ENCODE data around the gene C2orf92. TPM values are rescaled to one million over a fixed set of nuclear protein-coding genes. Genes with fewer than 3 reads are reported as not detected.
A peak's percentile ranks its signal among the peaks of the same experiment; 100 is the strongest.

The C2orf92 gene
- total RNA-seq, 2 experiments from 2014 or later, result 4.5 to 4.8 TPM

DNA sequence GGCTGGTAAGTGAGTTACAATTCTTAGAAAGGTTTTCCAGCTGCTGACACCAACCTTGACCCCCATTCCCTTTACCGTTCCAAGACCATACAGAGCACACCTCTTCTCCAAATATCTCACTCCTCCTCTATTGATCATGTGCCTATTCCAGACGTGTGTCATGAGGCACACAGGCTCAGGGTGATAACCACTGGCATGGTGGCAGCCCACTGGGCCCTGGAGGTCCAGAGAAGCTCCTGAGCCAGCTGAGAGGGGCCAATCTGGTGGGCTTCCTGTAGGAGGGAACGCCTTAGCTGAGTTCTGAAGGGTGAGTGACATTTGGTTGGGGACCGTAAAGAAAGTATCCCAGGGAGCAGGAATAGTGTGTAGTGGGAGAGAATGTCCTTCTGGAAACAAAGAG lies 72.2 kb downstream of the C2orf92 start:
- H3K4me3 Mint-ChIP-seq, result peak overlapping the region; percentile 14
- ChIA-PET POLR2A (interaction anchor here (1.7 to 4.4 kb wide), 3 partner anchors 14 to 28 kb away, joined by 5 to 26 read pairs (median 12); partner anchors contain the start of gene ZAP70), CTCF (interaction anchor here (0.6 to 4.6 kb wide), 12 partner anchors 9 to 206 kb away, joined by 3 to 37 read pairs (median 8); partner anchors contain the start of gene ZAP70)
- peak overlapping the region; percentile 79 for H3K27ac Mint-ChIP-seq
- H3K27me3 Mint-ChIP-seq, result no peaks in the 10 kb centered on the region
- intact Hi-C loops (cut with micrococcal nuclease), result loop anchor here (1.0 kb wide), 1 partner anchor 28 kb away; the partner anchor contains the start of gene ZAP70
- no peak for DNase-seq
- H3K4me1 Mint-ChIP-seq (ENCODE audit: low read depth), result peaks cover 53% of the 10 kb centered on the region
- H3K9me3 Mint-ChIP-seq, result no peaks in the 10 kb centered on the region
- H3K36me3 Mint-ChIP-seq, result peaks cover 32% of the 10 kb centered on the region

DNA sequence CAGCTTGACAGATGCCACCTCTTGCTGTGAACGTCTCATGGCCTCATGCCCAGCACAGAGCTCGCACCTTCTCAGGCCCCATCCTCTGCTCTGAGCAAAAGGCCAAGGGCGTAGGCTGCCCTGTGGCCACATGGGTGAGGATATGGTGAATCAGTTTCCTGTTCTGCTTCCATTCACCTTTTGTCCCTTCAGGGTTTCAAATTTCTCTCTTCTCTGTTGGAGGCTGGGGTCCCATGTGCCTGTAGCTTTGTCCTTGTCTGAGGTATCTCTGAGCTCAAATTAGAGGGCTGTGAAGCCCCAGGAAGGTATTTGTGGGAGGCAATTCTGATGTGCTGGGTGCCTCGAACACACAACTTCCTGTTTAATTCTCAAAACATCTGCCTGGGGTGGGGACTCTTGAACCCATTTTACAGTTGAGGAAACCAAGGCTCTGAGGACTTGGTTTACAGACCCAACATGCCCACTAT lies 72.9 kb downstream of the C2orf92 start:
- intact Hi-C loops (cut with micrococcal nuclease), result loop anchor here (1.0 kb wide), 1 partner anchor 29 kb away; the partner anchor contains the start of gene ZAP70
- peaks cover 59% of the 10 kb centered on the region for H3K4me1 Mint-ChIP-seq (ENCODE audit: low read depth)
- peak overlapping the region; percentile 79 for H3K27ac Mint-ChIP-seq

DNA sequence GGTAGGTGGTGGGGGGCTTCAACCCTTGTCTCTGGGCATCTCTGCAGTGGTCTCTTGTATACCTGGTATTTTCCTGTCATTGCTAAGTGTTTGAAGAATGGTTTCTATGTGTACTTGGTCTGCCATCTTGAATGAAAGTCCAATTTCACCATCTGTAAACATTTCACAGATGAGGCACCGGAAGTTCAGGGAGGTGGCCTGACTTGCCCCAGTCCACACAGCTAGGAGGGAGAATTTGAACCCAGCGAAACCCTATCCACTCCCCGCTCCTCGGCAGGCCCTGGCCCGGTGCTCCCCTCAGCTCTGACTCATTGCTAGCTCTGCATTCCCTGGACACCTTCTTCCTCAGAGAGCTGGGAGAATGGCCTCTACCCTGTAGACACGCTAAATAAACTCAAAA lies 74.4 kb downstream of the C2orf92 start:
- CTCF ChIA-PET, result interaction anchor here (0.8 to 2.5 kb wide), 6 partner anchors 31 to 641 kb away, joined by 3 to 10 read pairs (median 5); no protein-coding TSS in a partner anchor
- intact Hi-C loops (cut with micrococcal nuclease), result no loop called here
- POLR2A ChIA-PET, result interaction anchor here (1.1 to 4.4 kb wide), 3 partner anchors 7 to 81 kb away, joined by 3 to 26 read pairs (median 4); partner anchors contain the start of gene ZAP70

More for the DNA sequence above, 72.9 kb downstream of the C2orf92 start:
- DNase-seq, result peak; percentile 70
- POLR2A ChIA-PET, result interaction anchor here (1.1 to 4.4 kb wide), 4 partner anchors 14 to 32 kb away, joined by 3 to 26 read pairs (median 8); partner anchors contain the start of gene ZAP70
- CTCF ChIA-PET, result interaction anchor here (1.2 to 4.6 kb wide), 7 partner anchors 15 to 151 kb away, joined by 3 to 37 read pairs (median 26); partner anchors contain the start of gene ZAP70
- H3K36me3 Mint-ChIP-seq, result peaks cover 28% of the 10 kb centered on the region
- no peaks in the 10 kb centered on the region for H3K27me3 Mint-ChIP-seq
- no peak overlapping the region for H3K4me3 Mint-ChIP-seq
- no peaks in the 10 kb centered on the region for H3K9me3 Mint-ChIP-seq

DNA sequence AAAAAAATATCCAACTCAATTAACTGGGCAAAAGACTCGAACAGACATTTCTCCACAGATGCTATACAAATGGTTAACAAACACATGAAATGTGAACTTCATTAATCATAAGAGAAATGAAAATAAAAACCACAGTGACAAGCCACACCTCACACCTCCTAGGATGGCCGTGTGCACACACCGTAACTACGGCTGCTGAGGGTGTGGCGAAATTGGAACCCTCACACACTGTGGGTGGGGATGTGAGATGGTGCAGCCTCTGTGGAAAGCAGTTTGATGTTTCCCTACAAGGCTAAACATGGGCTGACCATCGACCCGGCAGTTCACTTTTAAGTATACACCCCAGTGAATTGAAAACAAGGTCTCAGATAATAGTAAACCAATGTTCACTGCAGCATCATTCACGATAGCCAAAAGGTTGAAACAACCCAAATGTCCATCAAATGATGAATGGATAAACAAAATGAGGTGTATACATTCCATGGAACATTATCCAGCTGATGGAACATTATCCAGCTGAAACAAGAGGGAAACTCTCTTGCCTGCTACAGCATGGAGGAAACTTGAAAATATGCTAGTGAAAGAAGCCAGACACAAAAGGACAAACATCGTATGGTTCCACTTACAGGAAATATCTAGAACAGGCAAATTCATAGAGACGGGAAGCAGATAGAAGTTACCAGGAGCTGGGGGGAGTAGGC lies 76.1 kb downstream of the C2orf92 start:
- Mint-ChIP-seq H3K4me3 (no peak overlapping the region), H3K27ac (peak overlapping the region; percentile 34), H3K36me3 (peaks cover 12% of the 10 kb centered on the region), H3K27me3 (no peaks in the 10 kb centered on the region), H3K4me1 (ENCODE audit: low read depth) (peaks cover 64% of the 10 kb centered on the region), H3K9me3 (no peaks in the 10 kb centered on the region)
- intact Hi-C loops (cut with micrococcal nuclease), result loop anchor here (1.0 to 5.0 kb wide), 3 partner anchors 27 to 98 kb away; partner anchors contain the start of genes ACTR1B and COX5B
- POLR2A ChIA-PET, result interaction anchor here (1.0 kb wide), 1 partner anchor 33 kb away, joined by 3 read pairs; the partner anchor contains the start of gene ZAP70
- CTCF ChIA-PET, result interaction anchor here (0.6 to 3.5 kb wide), 5 partner anchors 36 to 155 kb away, joined by 3 to 53 read pairs (median 7); no protein-coding TSS in a partner anchor
- peak; percentile 77 for DNase-seq

More for the DNA sequence above, 74.4 kb downstream of the C2orf92 start:
- Mint-ChIP-seq H3K27ac (no peak overlapping the region), H3K36me3 (peaks cover 18% of the 10 kb centered on the region), H3K4me1 (ENCODE audit: low read depth) (peaks cover 66% of the 10 kb centered on the region), H3K27me3 (no peaks in the 10 kb centered on the region), H3K4me3 (no peak overlapping the region), H3K9me3 (no peaks in the 10 kb centered on the region)
- no peak for DNase-seq

DNA sequence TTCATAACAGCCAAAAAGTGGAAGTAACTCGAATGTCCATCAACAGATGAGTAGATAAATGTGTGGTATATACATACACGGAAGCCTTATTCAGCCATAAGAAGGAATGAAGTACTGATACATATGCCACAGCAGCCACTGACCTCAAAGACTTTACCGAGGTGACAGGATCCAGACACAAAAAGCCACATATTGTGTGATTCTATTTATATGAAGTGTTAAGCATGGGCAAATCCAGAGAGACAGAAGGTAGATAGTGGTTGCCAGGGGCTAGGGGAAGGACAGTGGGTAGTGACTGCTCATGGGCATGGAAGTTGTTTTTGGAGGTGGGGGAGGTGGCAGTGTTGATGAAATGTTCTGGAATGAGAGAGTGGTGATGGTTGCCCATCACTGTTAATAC lies 77.8 kb downstream of the C2orf92 start:
- peaks cover 47% of the 10 kb centered on the region for H3K4me1 Mint-ChIP-seq (ENCODE audit: low read depth)
- intact Hi-C loops (cut with micrococcal nuclease), result loop anchor here (5.0 kb wide), 2 partner anchors 85 to 100 kb away; partner anchors contain the start of genes ACTR1B and COX5B
- H3K4me3 Mint-ChIP-seq, result no peak overlapping the region
- POLR2A ChIA-PET, result no interaction called here
- H3K36me3 Mint-ChIP-seq, result peaks cover 4% of the 10 kb centered on the region
- CTCF ChIA-PET, result interaction anchor here (0.9 to 3.5 kb wide), 7 partner anchors 30 to 157 kb away, joined by 3 to 53 read pairs (median 10); partner anchors contain the start of genes ACTR1B and ZAP70
- DNase-seq, result peak; percentile 24
- no peaks in the 10 kb centered on the region for H3K27me3 Mint-ChIP-seq
- H3K9me3 Mint-ChIP-seq, result no peaks in the 10 kb centered on the region
- no peak overlapping the region for H3K27ac Mint-ChIP-seq

DNA sequence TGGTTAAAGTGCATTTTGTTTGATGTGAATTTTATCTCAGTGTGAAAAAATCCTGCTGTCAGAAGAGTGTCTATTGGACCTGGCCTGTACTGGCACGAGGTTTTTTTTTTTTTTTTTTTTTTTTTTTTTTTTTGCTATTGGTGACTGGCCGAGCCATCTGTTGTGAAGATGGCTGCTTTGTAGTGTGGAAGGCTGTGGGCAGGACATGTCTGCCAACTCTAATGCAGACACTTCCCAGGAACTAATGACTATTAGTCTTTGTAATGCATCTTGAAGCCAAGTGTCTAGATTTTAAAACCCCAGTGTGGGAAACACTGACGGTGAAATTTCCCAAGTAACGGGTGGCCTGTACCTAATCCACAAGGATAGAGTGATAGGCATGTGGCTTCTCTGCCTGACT lies 78.2 kb downstream of the C2orf92 start:
- Mint-ChIP-seq H3K9me3 (no peaks in the 10 kb centered on the region), H3K4me3 (no peak overlapping the region), H3K27ac (no peak overlapping the region), H3K27me3 (no peaks in the 10 kb centered on the region), H3K4me1 (ENCODE audit: low read depth) (peaks cover 43% of the 10 kb centered on the region), H3K36me3 (peaks cover 4% of the 10 kb centered on the region)
- DNase-seq, result peak; percentile 3
- intact Hi-C loops (cut with micrococcal nuclease), result loop anchor here (1.0 to 5.0 kb wide), 4 partner anchors 37 to 100 kb away; partner anchors contain the start of genes ACTR1B and COX5B
- POLR2A ChIA-PET, result no interaction called here
- CTCF ChIA-PET, result interaction anchor here (0.6 to 3.5 kb wide), 17 partner anchors 7 to 1214 kb away, joined by 3 to 53 read pairs (median 6); partner anchors contain the start of genes ACTR1B and ZAP70

DNA sequence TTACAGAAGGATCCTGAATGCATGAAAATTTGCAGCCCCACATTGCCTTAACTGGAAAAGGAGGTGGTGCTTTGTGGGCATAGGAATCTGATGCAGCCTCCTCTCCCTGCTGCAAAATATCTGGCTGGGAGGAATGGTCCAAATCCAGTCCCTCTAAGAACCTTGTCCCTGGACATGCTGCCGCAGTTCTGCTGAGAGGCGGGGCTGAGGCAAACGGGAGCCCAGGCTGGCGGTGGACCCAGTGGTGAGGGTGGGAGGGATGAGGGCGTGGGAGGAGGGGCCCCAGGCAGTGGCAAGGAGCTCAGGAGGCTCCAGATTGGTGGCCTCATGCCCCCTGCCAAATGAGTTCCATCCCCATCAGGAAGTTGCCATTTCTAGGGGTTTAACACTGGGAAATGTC lies 80.1 kb downstream of the C2orf92 start:
- H3K27ac Mint-ChIP-seq, result no peak overlapping the region
- no peaks in the 10 kb centered on the region for H3K9me3 Mint-ChIP-seq
- peak; percentile 7 for DNase-seq
- H3K4me3 Mint-ChIP-seq, result no peak overlapping the region
- intact Hi-C loops (cut with micrococcal nuclease), result loop anchor here (5.0 kb wide), 2 partner anchors 87 to 102 kb away; partner anchors contain the start of genes ACTR1B and COX5B
- peaks cover 28% of the 10 kb centered on the region for H3K4me1 Mint-ChIP-seq (ENCODE audit: low read depth)
- POLR2A ChIA-PET, result no interaction called here
- CTCF ChIA-PET, result no interaction called here
- no peaks in the 10 kb centered on the region for H3K27me3 Mint-ChIP-seq
- H3K36me3 Mint-ChIP-seq, result peaks cover 1% of the 10 kb centered on the region

DNA sequence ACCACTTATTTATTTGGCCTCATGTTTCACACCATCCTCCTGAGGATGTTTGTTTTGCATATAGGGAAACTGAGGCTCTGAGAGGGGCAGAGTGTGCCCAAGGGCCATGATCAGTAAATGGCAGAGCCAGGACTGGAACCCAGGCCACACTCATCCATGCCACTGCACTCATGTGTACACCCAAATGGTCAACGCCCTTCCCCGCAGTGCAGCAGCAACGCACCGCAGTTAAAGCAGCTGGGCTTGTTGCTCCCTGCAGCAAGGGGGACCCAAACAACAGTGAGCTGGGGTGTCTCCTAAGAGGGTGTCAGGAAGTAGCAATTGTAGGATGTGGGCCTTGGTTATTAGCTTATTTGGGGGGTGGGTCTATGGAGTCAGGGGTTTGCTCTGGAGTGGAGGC lies 80.5 kb downstream of the C2orf92 start:
- H3K9me3 Mint-ChIP-seq, result no peaks in the 10 kb centered on the region
- peaks cover 26% of the 10 kb centered on the region for H3K4me1 Mint-ChIP-seq (ENCODE audit: low read depth)
- no peak overlapping the region for H3K27ac Mint-ChIP-seq
- peak; percentile 3 for DNase-seq
- peaks cover 1% of the 10 kb centered on the region for H3K36me3 Mint-ChIP-seq
- intact Hi-C loops (cut with micrococcal nuclease), result no loop called here
- H3K27me3 Mint-ChIP-seq, result no peaks in the 10 kb centered on the region
- H3K4me3 Mint-ChIP-seq, result no peak overlapping the region
- POLR2A ChIA-PET, result no interaction called here
- CTCF ChIA-PET, result interaction anchor here (1.6 kb wide), 1 partner anchor 9 kb away, joined by 4 read pairs; no protein-coding TSS in a partner anchor

DNA sequence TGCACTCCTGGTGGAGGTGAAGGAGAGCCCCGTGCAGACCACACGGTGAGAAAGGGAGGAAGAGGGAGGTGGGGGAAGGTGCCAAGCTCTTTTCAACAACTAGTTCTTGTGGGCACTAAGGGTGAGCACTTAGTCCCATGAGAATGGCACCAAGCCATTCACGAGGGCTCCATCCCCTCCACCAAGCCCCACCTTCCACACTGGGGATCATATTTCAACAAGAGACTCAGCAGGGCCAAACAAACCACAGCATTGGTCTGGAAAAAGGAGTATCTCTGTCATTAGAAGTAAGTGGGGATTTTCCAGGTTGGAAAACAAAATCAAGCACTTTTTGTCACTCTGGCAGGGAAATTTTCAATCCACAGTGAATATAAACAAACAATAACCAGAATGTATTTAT lies 82.2 kb downstream of the C2orf92 start:
- ChIA-PET POLR2A (no interaction called here), CTCF (interaction anchor here (0.6 to 1.6 kb wide), 5 partner anchors 11 to 52 kb away, joined by 3 to 4 read pairs (median 3); no protein-coding TSS in a partner anchor)
- Mint-ChIP-seq H3K36me3 (peaks cover 4% of the 10 kb centered on the region), H3K4me3 (no peak overlapping the region), H3K27me3 (no peaks in the 10 kb centered on the region), H3K4me1 (ENCODE audit: low read depth) (peaks cover 12% of the 10 kb centered on the region), H3K27ac (no peak overlapping the region), H3K9me3 (no peaks in the 10 kb centered on the region)
- no peak for DNase-seq
- intact Hi-C loops (cut with micrococcal nuclease), result no loop called here

Other genes with a start within 250 kb of the C2orf92 start
- gene ANKRD36B, start 79.8 kb upstream of the C2orf92 start, total RNA-seq, result 10 to 100 TPM; 17.6 to 18.3 TPM
- gene COX5B, start 23.7 kb upstream of the C2orf92 start, total RNA-seq, result 100 to 1,000 TPM; 215 to 217 TPM
- 100 to 1,000 TPM; 113 to 114 TPM for gene ACTR1B, start 5.7 kb upstream of the C2orf92 start, total RNA-seq
- 100 to 1,000 TPM; 160 to 166 TPM for gene ZAP70, start 43.9 kb downstream of the C2orf92 start, total RNA-seq

Data from activated CD4-positive, alpha-beta memory T cell treated with anti-CD3 and anti-CD28 coated beads for 36 hours (primary cell).